HepG2 (cell line): ENCODE measurements around the gene AHCYL1. TPM values are rescaled to one million over a fixed set of nuclear protein-coding genes. Genes with fewer than 3 reads are reported as not detected.

Experiments
- ATAC-seq: fragments of 200-7000 bp; cut with Tn5 transposase; 3 replicates; pipeline ENCODE4 v1.9.1; 2020; ENCODE audit warnings: mild to moderate bottlenecking, moderate library complexity
- BruUV-seq: library from RNA; stranded (reverse); fragments of 400-500 nt; replicated peaks from 2 replicates; lab custom pipeline; 2021; lab: Mats Ljungman, UMichigan
- CTCF ChIA-PET: fragments of 300-600 bp; formaldehyde crosslinking; extraction: SDS; loops from one replicate; lab custom pipeline; 2021; ENCODE audit warnings: low total read pairs, inconsistent platforms, low intra/inter-chr PET ratio; lab: Yijun Ruan, JAX
- POLR2A ChIA-PET: fragments of 350-600 bp; sonication (Branson Sonifier 250); formaldehyde crosslinking; loops from one replicate; lab custom pipeline; 2020; ENCODE audit warnings: antibody characterized with exemption, inconsistent platforms; lab: Yijun Ruan, JAX
- DNase-seq: peaks from one replicate; pipeline ENCODE4 v3.0.0-alpha.2; 2015; ENCODE audit warnings: low spot score
- FAIRE-seq: peaks from 3 replicates; lab custom pipeline; 2011; peaks lifted over from hg19 to GRCh38; lab: Jason Lieb, UNC
- H2AFZ ChIP-seq: one replicate; pipeline ENCODE4 v1.6.1; 2011; ENCODE audit warnings: low read length, inconsistent platforms
- H3K27ac ChIP-seq: fragments of 300-600 bp; 3 replicates; pipeline ENCODE4 v1.8.0; 2011; ENCODE audit warnings: mixed run types, mild to moderate bottlenecking, mixed read lengths, low read length, inconsistent platforms; ENCODE audit not compliant: insufficient read depth; ENCODE audit errors: extremely low read length
- H3K27me3 ChIP-seq, 2 experiments: fragments of 200-600 bp in 1 of 2; 2 replicates in 1 of 2; 3 replicates in 1 of 2; pipeline versions ENCODE4 v1.6.0 to v1.8.0; 2011; ENCODE audit warnings: low read length in 2 of 2, mild to moderate bottlenecking in 2 of 2, moderate library complexity in 2 of 2, inconsistent platforms in 1 of 2; ENCODE audit not compliant: insufficient read depth in 2 of 2, control insufficient read depth in 1 of 2
- H3K36me3 ChIP-seq, 2 experiments: fragments of 200-600 bp in 1 of 2; replicated peaks in 1 of 2; 2 replicates in 1 of 2; 3 replicates in 1 of 2; pipeline versions ENCODE4 v1.5.1 to v1.8.0; 2011; ENCODE audit warnings: low read length in 2 of 2, inconsistent platforms in 1 of 2; ENCODE audit not compliant: insufficient read depth in 2 of 2, control insufficient read depth in 1 of 2
- H3K4me1 ChIP-seq: 2 replicates; pipeline ENCODE4 v1.5.1; 2012; ENCODE audit warnings: low read length, inconsistent platforms; ENCODE audit not compliant: insufficient read depth
- H3K4me2 ChIP-seq: 2 replicates; pipeline ENCODE4 v1.6.0; 2011; ENCODE audit warnings: low read depth, low read length, inconsistent platforms
- H3K4me3 ChIP-seq, 3 experiments: fragments of 200-600 bp in 1 of 3; sonication (generic), shearing (Covaris generic) in 1 of 3; replicated peaks in 1 of 3; 2 replicates each; pipeline ENCODE4 v1.5.1; 2011 to 2016; ENCODE audit warnings: low read length in 3 of 3, inconsistent platforms in 2 of 3, low read depth in 2 of 3, mild to moderate bottlenecking in 2 of 3, control low read depth in 1 of 3, mixed read lengths in 1 of 3; ENCODE audit not compliant: insufficient read depth in 1 of 3
- H3K79me2 ChIP-seq: one replicate; pipeline ENCODE4 v1.6.1; 2011; ENCODE audit warnings: low read length, inconsistent platforms; ENCODE audit not compliant: insufficient read depth
- H3K9ac ChIP-seq: 2 replicates; pipeline ENCODE4 v1.6.0; 2011; ENCODE audit warnings: mild to moderate bottlenecking, low read depth, low read length, inconsistent platforms; ENCODE audit not compliant: insufficient read depth
- H3K9me3 ChIP-seq: 2 replicates; pipeline ENCODE4 v1.5.1; 2012; ENCODE audit warnings: mild to moderate bottlenecking, low read length
- H4K20me1 ChIP-seq: 2 replicates; pipeline ENCODE4 v1.6.0; 2011; ENCODE audit warnings: inconsistent platforms, mild to moderate bottlenecking, low read length, moderate library complexity; ENCODE audit not compliant: insufficient read depth
- CEBPG ChIP-seq: IDR thresholded peaks from 2 replicates; pipeline ENCODE4 v1.6.1; 2016
- EP300 ChIP-seq, 3 experiments: sonication (generic) in 1 of 3; formaldehyde crosslinking in 1 of 3; IDR thresholded peaks; 2 replicates each; pipeline versions ENCODE4 v1.5.1 to v1.6.1; 2011 to 2020; ENCODE audit warnings: low read depth in 2 of 3, low read length in 2 of 3, borderline replicate concordance in 1 of 3, improper control_type of control experiment in 1 of 3, mild to moderate bottlenecking in 1 of 3, missing genetic modification reagents in 1 of 3, moderate library complexity in 1 of 3
- FOSL2 ChIP-seq: sonication (generic); formaldehyde crosslinking; IDR thresholded peaks from 2 replicates; pipeline ENCODE4 v1.4.0; 2020; ENCODE audit warnings: missing genetic modification reagents
- MAFK ChIP-seq, 2 experiments: IDR thresholded peaks in 1 of 2; conservative IDR thresholded peaks in 1 of 2; 2 replicates each; pipeline ENCODE4 v1.6.1; 2011; ENCODE audit warnings: improper control_type of control experiment in 2 of 2, low read length in 2 of 2
- NFE2L2 ChIP-seq: fragments of 150-350 bp; IDR thresholded peaks from 2 replicates; pipeline ENCODE4 v1.6.1; 2014; ENCODE audit warnings: low read length
- SAP130 ChIP-seq: IDR thresholded peaks from 2 replicates; pipeline ENCODE4 v1.6.1; 2016; ENCODE audit warnings: low read depth
- THAP9 ChIP-seq: sonication (generic); formaldehyde crosslinking; IDR thresholded peaks from 2 replicates; pipeline ENCODE4; 2020; ENCODE audit warnings: missing genetic modification reagents, mild to moderate bottlenecking, borderline replicate concordance
- ZBTB39 ChIP-seq: sonication (generic); formaldehyde crosslinking; IDR thresholded peaks from 2 replicates; pipeline ENCODE4 v1.5.0; 2020; ENCODE audit warnings: missing genetic modification reagents
- ZNF646 ChIP-seq: sonication (generic); formaldehyde crosslinking; IDR thresholded peaks from 2 replicates; pipeline ENCODE4 v1.9.0; 2021; ENCODE audit warnings: mild to moderate bottlenecking, missing genetic modification reagents
- ZNF670 ChIP-seq: sonication (generic); formaldehyde crosslinking; IDR thresholded peaks from 2 replicates; pipeline ENCODE4 v1.8.0; 2022; ENCODE audit warnings: mild to moderate bottlenecking, missing genetic modification reagents, borderline replicate concordance
- ZNF678 ChIP-seq: sonication (generic); formaldehyde crosslinking; IDR thresholded peaks from 2 replicates; pipeline ENCODE4 v1.4.0; 2020; ENCODE audit warnings: mild to moderate bottlenecking, missing genetic modification reagents
- WGBS: methylation state at CpG from one replicate; pipeline ENCODE4 v1.1.6; 2017; ENCODE audit warnings: low lambda C conversion rate; 5-methylcytosine and 5-hydroxymethylcytosine counted together
- in situ Hi-C: cut with HindIII; loops from 2 replicates; pipeline ENCODE4 v1.10.0; 2017; ENCODE audit warnings: low pct_unique_long_range_greater_than_20kb; ENCODE audit not compliant: extremely low pct_ligation_motif_present
- intact Hi-C: fragments of 100-400 bp; cut with micrococcal nuclease; formaldehyde crosslinking; loops from one replicate; pipeline ENCODE4 v1.10.0; 2022; ENCODE audit not compliant: unreplicated experiment
- polyA plus RNA-seq, 8 experiments: library from polyadenylated mRNA; depleted of rRNA in 3 of 8; stranded (reverse) in 7 of 8; unstranded in 1 of 8; fragments of >200 nt; fragmentation: Illumina TruSeq in 4 of 8; extraction: Trizol in 4 of 8; gene quantifications; 2 replicates each; pipeline versions ENCODE4 v1.2.1 to v1.2.3, GENCODE V29; 2011 to 2016; ENCODE audit warnings: low read depth in 4 of 8, missing spikeins in 1 of 8, mixed read lengths in 1 of 8; ENCODE audit not compliant: insufficient read depth in 1 of 8
- total RNA-seq, 5 experiments: library from RNA; depleted of rRNA; stranded (reverse); fragments of >200 nt; fragmentation: Illumina TruSeq; extraction: Trizol; gene quantifications; 2 replicates each; pipeline ENCODE4 v1.2.3, GENCODE V29; 2016; ENCODE audit warnings: low read depth in 1 of 5

The AHCYL1 gene
- total and polyA plus RNA-seq, 2 of the 13 experiments (the other 11 are each of a cell fraction or from before 2014, with no cell fraction given) = 40.9 to 76.3 TPM

GRCh38 chr1:110003747-110004428 lies 19.3 kb downstream of the AHCYL1 start:
- CTCF ChIA-PET = no interaction called here
- H3K4me2 ChIP-seq = peak overlapping the region; percentile 25
- 34% methylated on average over 8 of the region's 8 CpGs for WGBS
- DNase-seq (peak; percentile 67), ATAC-seq (peak; percentile 77), FAIRE-seq (peak; percentile 81)
- in situ Hi-C loops (no loop called here), intact Hi-C loops (no loop called here)
- peaks cover under 1 to 6% of the 10 kb centered on the region in 2 experiments; a peak in 4 of 5 replicates for H3K36me3 ChIP-seq
- no peak overlapping the region for H2AFZ ChIP-seq
- H3K27me3 ChIP-seq = no peaks in the 10 kb centered on the region
- peaks cover 36% of the 10 kb centered on the region for H3K4me1 ChIP-seq
- peaks cover 35% of the 10 kb centered on the region for H3K79me2 ChIP-seq
- POLR2A ChIA-PET = interaction anchor here (0.7 to 1.2 kb wide), 4 partner anchors 15 to 240 kb away, joined by 3 to 5 read pairs (median 3); partner anchors contain the start of genes AHCYL1, EPS8L3 and STRIP1
- no peaks in the 10 kb centered on the region for H3K9me3 ChIP-seq
- peak overlapping the region; percentile 46 for H3K9ac ChIP-seq
- H3K27ac ChIP-seq = peak overlapping the region; percentile 55
- BruUV-seq = no TSS peak
- no peaks in the 10 kb centered on the region for H4K20me1 ChIP-seq
- H3K4me3 ChIP-seq = no peak overlapping the region; a peak in 1 of 6 replicates
- TF ChIP-seq ZNF678 (CRISPR knock-in tag) (no peak), NFE2L2 (peak; percentile 97), FOSL2 (CRISPR knock-in tag) (peak; percentile 64), ZNF646 (CRISPR knock-in tag) (no peak), THAP9 (CRISPR knock-in tag) (no peak), CEBPG (peak; percentile 85), ZBTB39 (CRISPR knock-in tag) (no peak), EP300 (IDR thresholded peaks at IDR 0.05; ENCODE audit: low read depth in 2 of 2, low read length in 2 of 2) (no peak; a peak in 1 of 4 replicates), EP300 (CRISPR knock-in tag; IDR thresholded peaks at IDR 0.05; ENCODE audit: borderline replicate concordance) (0 out of 2 replicates have a peak, but pooled peaks have one; percentile 9), SAP130 (CRISPR knock-in tag) (peak; percentile 33; the same call in 1 of the 2 replicates), ZNF670 (CRISPR knock-in tag) (no peak), MAFK (conservative IDR thresholded peaks at IDR 0.05 in 1 of 2, IDR thresholded peaks at IDR 0.05 in 1 of 2; ENCODE audit: low read length in 2 of 2) (peak; percentile 89 to 95)
